AG09309 (cell line): ENCODE results near the gene APOF.

Experiments
- DNase-seq: peaks from one replicate; pipeline ENCODE4 v3.0.0-alpha.2; 2010; ENCODE audit warnings: low read depth
- H3K4me3 ChIP-seq: 2 replicates; pipeline ENCODE4 v1.5.1; 2011; ENCODE audit warnings: mild to moderate bottlenecking, low read depth, low read length, moderate library complexity; ENCODE audit not compliant: control insufficient read depth
- TF ChIP-seq, protein P1 (sequence below): IDR thresholded peaks from 2 replicates; pipeline ENCODE4 v1.5.1; 2011; ENCODE audit warnings: mild to moderate bottlenecking, low read depth, low read length, inconsistent platforms; ENCODE audit not compliant: insufficient read depth, control insufficient read depth; ENCODE audit errors: missing control alignments

The APOF gene

GRCh38 chr12:56334490-56334793 lies 28.2 kb downstream of the APOF start:
- no peak for DNase-seq
- TF ChIP-seq, protein P1, sequence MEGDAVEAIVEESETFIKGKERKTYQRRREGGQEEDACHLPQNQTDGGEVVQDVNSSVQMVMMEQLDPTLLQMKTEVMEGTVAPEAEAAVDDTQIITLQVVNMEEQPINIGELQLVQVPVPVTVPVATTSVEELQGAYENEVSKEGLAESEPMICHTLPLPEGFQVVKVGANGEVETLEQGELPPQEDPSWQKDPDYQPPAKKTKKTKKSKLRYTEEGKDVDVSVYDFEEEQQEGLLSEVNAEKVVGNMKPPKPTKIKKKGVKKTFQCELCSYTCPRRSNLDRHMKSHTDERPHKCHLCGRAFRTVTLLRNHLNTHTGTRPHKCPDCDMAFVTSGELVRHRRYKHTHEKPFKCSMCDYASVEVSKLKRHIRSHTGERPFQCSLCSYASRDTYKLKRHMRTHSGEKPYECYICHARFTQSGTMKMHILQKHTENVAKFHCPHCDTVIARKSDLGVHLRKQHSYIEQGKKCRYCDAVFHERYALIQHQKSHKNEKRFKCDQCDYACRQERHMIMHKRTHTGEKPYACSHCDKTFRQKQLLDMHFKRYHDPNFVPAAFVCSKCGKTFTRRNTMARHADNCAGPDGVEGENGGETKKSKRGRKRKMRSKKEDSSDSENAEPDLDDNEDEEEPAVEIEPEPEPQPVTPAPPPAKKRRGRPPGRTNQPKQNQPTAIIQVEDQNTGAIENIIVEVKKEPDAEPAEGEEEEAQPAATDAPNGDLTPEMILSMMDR = no peak
- H3K4me3 ChIP-seq = peak overlapping the region; percentile 72

GRCh38 chr12:56333679-56334489 lies 28.8 kb downstream of the APOF start, which contains the start of gene PAN2:
Gene PAN2, minus strand, starts transcription at chr12:56334000. Its CDS starts 906 bp downstream, at chr12:56333094.
- H3K4me3 ChIP-seq = peak within 1 kb of the TSS; percentile 72
- peak; percentile 83 for DNase-seq
- TF ChIP-seq, protein P1 = peak; percentile 74

- peak overlapping the region; percentile 72 for H3K4me3 ChIP-seq
- TF ChIP-seq, protein P1 = no peak
- no peak for DNase-seq
These were observed 29.4 kb downstream of the APOF start for GRCh38 chr12:56333197-56333678.

- no peak for DNase-seq
- H3K4me3 ChIP-seq = peak overlapping the region; percentile 72
- TF ChIP-seq, protein P1 = no peak
These were observed 30.0 kb downstream of the APOF start for GRCh38 chr12:56332512-56333196.

GRCh38 chr12:56330936-56331490 lies 31.6 kb downstream of the APOF start:
- DNase-seq = no peak
- TF ChIP-seq, protein P1 = no peak
- H3K4me3 ChIP-seq = no peak overlapping the region

GRCh38 chr12:56326533-56326932 lies 36.1 kb downstream of the APOF start:
- no peak for DNase-seq
- H3K4me3 ChIP-seq = no peak overlapping the region
- TF ChIP-seq, protein P1 = no peak
